ENCODE data around the gene TNFSF4.

Gene TNFSF4

DNA sequence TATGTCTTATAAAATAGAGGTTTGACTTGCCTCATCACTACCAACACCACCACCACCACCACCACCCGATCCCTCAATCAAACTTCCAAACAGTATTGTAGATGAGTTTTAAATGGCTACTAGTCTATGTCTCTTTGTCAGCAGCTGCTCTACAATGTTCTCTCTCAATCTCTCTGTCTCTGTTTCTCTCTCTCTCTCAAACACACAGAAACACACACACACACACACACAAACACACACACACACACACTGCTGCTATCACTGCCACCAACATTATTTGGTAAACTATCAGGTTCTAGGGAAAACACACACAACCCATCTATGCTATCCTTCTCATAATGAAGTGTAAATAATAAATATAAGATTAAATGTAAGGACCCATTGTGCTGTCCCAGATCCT is 2.4 kb downstream of the TNFSF4 start:
- Histone ChIP-seq H3K4me1 (peaks cover 5% of the 10 kb centered on the region; the same call in 1 of the 2 replicates), H3K4me3 (ENCODE audit: low read depth, low read length) (no peak overlapping the region), H3K36me3 (no peaks in the 10 kb centered on the region), H3K27me3 (no peaks in the 10 kb centered on the region), H3K9me3 (no peaks in the 10 kb centered on the region)
- TF ChIP-seq, protein P1, sequence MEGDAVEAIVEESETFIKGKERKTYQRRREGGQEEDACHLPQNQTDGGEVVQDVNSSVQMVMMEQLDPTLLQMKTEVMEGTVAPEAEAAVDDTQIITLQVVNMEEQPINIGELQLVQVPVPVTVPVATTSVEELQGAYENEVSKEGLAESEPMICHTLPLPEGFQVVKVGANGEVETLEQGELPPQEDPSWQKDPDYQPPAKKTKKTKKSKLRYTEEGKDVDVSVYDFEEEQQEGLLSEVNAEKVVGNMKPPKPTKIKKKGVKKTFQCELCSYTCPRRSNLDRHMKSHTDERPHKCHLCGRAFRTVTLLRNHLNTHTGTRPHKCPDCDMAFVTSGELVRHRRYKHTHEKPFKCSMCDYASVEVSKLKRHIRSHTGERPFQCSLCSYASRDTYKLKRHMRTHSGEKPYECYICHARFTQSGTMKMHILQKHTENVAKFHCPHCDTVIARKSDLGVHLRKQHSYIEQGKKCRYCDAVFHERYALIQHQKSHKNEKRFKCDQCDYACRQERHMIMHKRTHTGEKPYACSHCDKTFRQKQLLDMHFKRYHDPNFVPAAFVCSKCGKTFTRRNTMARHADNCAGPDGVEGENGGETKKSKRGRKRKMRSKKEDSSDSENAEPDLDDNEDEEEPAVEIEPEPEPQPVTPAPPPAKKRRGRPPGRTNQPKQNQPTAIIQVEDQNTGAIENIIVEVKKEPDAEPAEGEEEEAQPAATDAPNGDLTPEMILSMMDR (IDR thresholded peaks at IDR 0.05; ENCODE audit: low read depth, low read length): no peak
- no peak for DNase-seq

DNA sequence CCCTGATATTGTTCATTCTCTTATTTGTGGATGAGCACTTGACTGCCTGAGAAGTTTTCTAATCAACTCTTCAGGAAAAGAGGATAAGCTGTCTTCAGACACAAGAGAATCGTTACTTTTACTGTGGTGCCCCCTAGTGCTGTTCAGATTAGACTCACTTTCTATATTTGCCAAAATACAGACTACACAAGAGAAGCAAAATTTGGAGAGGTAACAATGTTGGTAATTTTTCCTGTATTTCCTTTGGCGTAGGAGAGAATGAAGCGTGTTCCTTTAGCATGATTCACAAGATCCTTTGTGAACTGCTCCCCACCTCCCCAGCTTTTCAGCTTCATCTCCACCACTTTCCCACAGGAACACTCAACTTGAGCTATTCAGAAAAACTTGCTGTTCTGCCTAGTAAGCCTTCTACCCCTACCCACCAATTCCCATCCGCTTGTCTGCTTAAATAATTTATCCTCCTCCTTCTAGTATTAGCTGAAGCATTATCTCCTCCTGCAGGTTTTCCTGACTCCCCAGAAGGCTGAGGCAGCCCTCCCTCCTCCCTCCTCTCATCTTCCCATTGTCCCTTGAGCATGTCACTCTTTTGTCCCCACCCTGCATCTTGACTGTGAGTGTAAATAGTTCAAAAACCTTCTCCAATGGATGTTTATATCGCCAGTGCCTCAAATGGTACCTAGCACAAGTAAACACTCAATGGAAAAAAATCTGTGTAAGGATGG is 4.5 kb downstream of the TNFSF4 start:
- Histone ChIP-seq H3K27me3 (no peaks in the 10 kb centered on the region), H3K9me3 (no peaks in the 10 kb centered on the region), H3K36me3 (no peaks in the 10 kb centered on the region), H3K4me1 (peaks cover 5% of the 10 kb centered on the region; the same call in 1 of the 2 replicates), H3K4me3 (ENCODE audit: low read depth, low read length) (no peak overlapping the region)
- peak; percentile 42 for DNase-seq
- TF ChIP-seq, protein P1 (IDR thresholded peaks at IDR 0.05; ENCODE audit: low read depth, low read length): peak; percentile 73

DNA sequence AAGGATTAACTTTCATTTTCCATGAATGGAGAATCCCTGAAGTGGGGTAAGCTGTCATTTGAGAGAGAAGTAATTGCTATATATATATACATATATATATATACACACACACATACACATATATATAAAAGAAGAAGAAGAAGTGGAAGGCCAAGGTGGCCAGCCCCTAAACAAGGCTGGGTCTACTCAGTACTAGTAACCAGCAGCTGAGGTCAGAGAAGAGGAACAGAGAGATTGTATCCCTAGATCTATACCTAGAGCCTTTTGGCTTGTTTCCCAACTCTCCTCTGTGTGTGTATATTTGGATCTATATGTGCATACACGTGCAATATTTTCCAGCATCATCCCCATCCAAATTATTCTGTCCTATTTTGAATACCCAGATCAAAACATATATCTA is 5.2 kb downstream of the TNFSF4 start:
- Histone ChIP-seq H3K36me3 (no peaks in the 10 kb centered on the region), H3K9me3 (no peaks in the 10 kb centered on the region), H3K4me3 (ENCODE audit: low read depth, low read length) (no peak overlapping the region), H3K4me1 (peaks cover 5% of the 10 kb centered on the region; the same call in 1 of the 2 replicates), H3K27me3 (no peaks in the 10 kb centered on the region)
- TF ChIP-seq, protein P1 (IDR thresholded peaks at IDR 0.05; ENCODE audit: low read depth, low read length): no peak
- DNase-seq: no peak

DNA sequence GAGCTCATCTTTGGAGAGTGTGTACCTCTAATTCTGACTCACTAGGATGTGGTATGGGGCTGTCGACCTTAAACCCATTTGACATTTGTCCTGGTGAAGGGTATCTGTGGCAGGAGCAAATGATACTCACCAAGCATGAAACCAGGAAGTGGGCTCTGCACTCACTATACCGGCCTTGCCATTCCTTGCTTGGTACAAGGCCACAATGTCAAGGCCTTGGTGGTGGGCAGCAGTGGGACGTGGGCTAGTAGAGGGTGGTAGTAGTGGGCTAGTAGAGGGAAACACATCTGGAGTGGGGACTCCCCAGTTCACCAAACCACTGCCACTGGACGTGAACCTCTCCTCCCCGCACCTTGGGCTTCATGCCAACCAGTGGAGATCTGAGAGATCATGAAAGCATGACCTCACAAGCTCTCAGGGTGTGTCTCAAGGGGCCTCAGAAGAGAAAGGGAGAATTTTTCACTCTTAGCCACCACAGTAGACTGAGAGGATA is 11.5 kb downstream of the TNFSF4 start:
- Histone ChIP-seq H3K9me3 (no peaks in the 10 kb centered on the region), H3K4me1 (peaks cover under 1% of the 10 kb centered on the region), H3K27me3 (no peaks in the 10 kb centered on the region), H3K36me3 (no peaks in the 10 kb centered on the region), H3K4me3 (ENCODE audit: low read depth, low read length) (no peak overlapping the region)
- no peak for DNase-seq
- TF ChIP-seq, protein P1 (IDR thresholded peaks at IDR 0.05; ENCODE audit: low read depth, low read length): no peak

DNA sequence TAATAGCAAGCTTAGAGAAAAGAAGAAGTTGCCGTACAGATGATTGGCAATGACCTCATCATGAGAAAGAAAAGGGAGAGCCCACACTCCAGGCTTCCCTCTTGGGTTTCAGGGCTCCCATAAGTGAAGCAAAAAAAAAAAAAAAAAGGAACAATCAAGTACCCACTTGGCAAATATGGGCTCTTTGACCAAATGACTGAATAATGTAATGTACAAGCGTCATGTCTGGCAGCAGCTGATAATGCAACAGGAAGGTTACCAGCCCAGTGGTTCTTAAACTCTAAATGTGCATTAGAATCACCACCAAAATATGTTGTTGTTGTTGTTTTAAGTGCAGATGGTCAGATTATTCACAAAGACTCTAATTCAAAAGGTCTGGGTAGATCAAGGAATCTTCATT is 13.5 kb downstream of the TNFSF4 start:
- no peak overlapping the region for H3K4me3 ChIP-seq (ENCODE audit: low read depth, low read length)
- TF ChIP-seq, protein P1 (IDR thresholded peaks at IDR 0.05; ENCODE audit: low read depth, low read length): no peak
- no peaks in the 10 kb centered on the region for H3K36me3 ChIP-seq
- H3K4me1 ChIP-seq: peaks cover 7% of the 10 kb centered on the region
- no peak for DNase-seq
- H3K9me3 ChIP-seq: no peaks in the 10 kb centered on the region
- no peaks in the 10 kb centered on the region for H3K27me3 ChIP-seq

DNA sequence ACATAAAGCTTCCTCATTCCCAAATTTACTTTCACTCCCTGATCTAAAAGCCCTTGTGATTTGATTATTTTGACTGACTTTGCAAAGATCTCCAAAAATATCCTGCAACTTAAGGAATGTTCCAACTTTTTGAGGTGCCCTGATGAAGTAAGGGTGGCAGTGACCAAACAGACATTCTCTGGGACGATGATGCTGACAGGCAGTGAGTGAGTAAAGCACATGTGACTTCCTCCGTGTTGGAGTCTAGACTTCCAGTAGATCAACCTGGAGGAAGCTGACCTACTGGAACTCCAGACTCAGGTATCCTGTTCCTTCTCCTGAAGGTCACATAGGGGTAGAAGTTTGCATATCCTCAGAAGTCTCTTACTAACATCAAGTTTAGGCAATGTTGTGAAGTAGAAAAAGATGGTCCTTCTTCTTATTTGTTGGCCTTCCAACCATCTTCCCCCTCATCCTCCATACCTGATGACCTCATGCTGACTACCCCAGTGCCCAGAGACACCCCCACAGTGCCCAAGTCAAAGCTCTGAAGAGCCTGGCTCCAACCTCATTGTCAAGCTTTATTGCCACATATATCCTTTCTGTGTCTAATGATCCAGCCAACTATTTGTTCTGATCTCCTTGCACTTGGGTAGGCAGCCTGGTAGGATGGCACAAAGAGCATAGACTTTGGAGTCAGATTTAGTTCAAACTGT is 16.0 kb downstream of the TNFSF4 start:
- TF ChIP-seq, protein P1 (IDR thresholded peaks at IDR 0.05; ENCODE audit: low read depth, low read length): no peak
- Histone ChIP-seq H3K36me3 (no peaks in the 10 kb centered on the region), H3K27me3 (no peaks in the 10 kb centered on the region), H3K4me1 (peaks cover 7% of the 10 kb centered on the region), H3K4me3 (ENCODE audit: low read depth, low read length) (no peak overlapping the region), H3K9me3 (no peaks in the 10 kb centered on the region)
- no peak for DNase-seq
